CD4-positive, alpha-beta T cell treated with Interleukin-12 subunit alpha and Interleukin-12 subunit beta, for 1 hour (primary cell): ENCODE data around the gene NECAB2.

Experiments used
- DNase-seq: peaks from one replicate; pipeline ENCODE4 v3.0.0-alpha.2; 2020

The NECAB2 gene

GRCh38 chr16:83968306-83968851 lies 335 bp downstream of the NECAB2 start:
- DNase-seq, result no peak

GRCh38 chr16:83968891-83969649 lies 1.0 kb downstream of the NECAB2 start:
- no peak for DNase-seq

GRCh38 chr16:83969771-83970429 lies 1.9 kb downstream of the NECAB2 start:
- DNase-seq, result no peak

GRCh38 chr16:83970430-83970815 lies 2.4 kb downstream of the NECAB2 start:
- no peak for DNase-seq

GRCh38 chr16:83971165-83972130 lies 3.4 kb downstream of the NECAB2 start:
- no peak for DNase-seq

- DNase-seq, result no peak
These were observed 4.4 kb downstream of the NECAB2 start for GRCh38 chr16:83972256-83973008.

- no peak for DNase-seq
These were observed 5.0 kb downstream of the NECAB2 start for GRCh38 chr16:83973077-83973476.

- no peak for DNase-seq
These were observed 5.7 kb downstream of the NECAB2 start for GRCh38 chr16:83973581-83974385.

GRCh38 chr16:83974475-83974874 lies 6.4 kb downstream of the NECAB2 start:
- DNase-seq, result no peak

GRCh38 chr16:83975590-83976260 lies 7.7 kb downstream of the NECAB2 start:
- no peak for DNase-seq

GRCh38 chr16:83977056-83977815 lies 9.2 kb downstream of the NECAB2 start:
- no peak for DNase-seq

GRCh38 chr16:83978401-83978904 lies 10.4 kb downstream of the NECAB2 start:
- DNase-seq, result no peak

GRCh38 chr16:83979441-83979840 lies 11.4 kb downstream of the NECAB2 start:
- DNase-seq, result no peak

- DNase-seq, result no peak
These were observed 12.8 kb downstream of the NECAB2 start for GRCh38 chr16:83980794-83981193.

GRCh38 chr16:83981799-83982198 lies 13.8 kb downstream of the NECAB2 start:
- no peak for DNase-seq

- no peak for DNase-seq
These were observed 15.4 kb downstream of the NECAB2 start for GRCh38 chr16:83983491-83983890.

- DNase-seq, result no peak
These were observed 21.3 kb downstream of the NECAB2 start for GRCh38 chr16:83989300-83989699.

GRCh38 chr16:83990492-83990891 lies 22.4 kb downstream of the NECAB2 start:
- DNase-seq, result no peak

- DNase-seq, result no peak
These were observed 24.6 kb downstream of the NECAB2 start for GRCh38 chr16:83992624-83993023.

- DNase-seq, result no peak
These were observed 26.0 kb downstream of the NECAB2 start for GRCh38 chr16:83994087-83994486.
